OCI-LY1 (cell line): ENCODE measurements around the gene MFSD2B.

Source experiments
- EZH2 ChIP-seq: fragments of 200-600 bp; sonication (generic), shearing (Covaris generic); IDR thresholded peaks from 2 replicates; pipeline ENCODE4 v1.8.0; 2017; ENCODE audit warnings: borderline replicate concordance, mixed run types, mild to moderate bottlenecking, antibody characterized with exemption, low read length, moderate library complexity, mixed read lengths
- TF ChIP-seq, protein P1 (sequence below): fragments of 200-600 bp; sonication (generic), shearing (Covaris generic); IDR thresholded peaks from 2 replicates; pipeline ENCODE4 v1.5.1; 2017; ENCODE audit warnings: mild to moderate bottlenecking, antibody characterized with exemption, low read length, moderate library complexity, mixed read lengths

- TF ChIP-seq EZH2: no peak
- TF ChIP-seq, protein P1, sequence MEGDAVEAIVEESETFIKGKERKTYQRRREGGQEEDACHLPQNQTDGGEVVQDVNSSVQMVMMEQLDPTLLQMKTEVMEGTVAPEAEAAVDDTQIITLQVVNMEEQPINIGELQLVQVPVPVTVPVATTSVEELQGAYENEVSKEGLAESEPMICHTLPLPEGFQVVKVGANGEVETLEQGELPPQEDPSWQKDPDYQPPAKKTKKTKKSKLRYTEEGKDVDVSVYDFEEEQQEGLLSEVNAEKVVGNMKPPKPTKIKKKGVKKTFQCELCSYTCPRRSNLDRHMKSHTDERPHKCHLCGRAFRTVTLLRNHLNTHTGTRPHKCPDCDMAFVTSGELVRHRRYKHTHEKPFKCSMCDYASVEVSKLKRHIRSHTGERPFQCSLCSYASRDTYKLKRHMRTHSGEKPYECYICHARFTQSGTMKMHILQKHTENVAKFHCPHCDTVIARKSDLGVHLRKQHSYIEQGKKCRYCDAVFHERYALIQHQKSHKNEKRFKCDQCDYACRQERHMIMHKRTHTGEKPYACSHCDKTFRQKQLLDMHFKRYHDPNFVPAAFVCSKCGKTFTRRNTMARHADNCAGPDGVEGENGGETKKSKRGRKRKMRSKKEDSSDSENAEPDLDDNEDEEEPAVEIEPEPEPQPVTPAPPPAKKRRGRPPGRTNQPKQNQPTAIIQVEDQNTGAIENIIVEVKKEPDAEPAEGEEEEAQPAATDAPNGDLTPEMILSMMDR: no peak
Observed at GRCh38 chr2:24009367-24009679, 562 bp upstream of the MFSD2B start.
